T47D (cell line): ENCODE results near the gene BNC2.

ENCODE experiments used
- DNase-seq, 2 experiments: peaks; one replicate each; pipeline versions ENCODE4 v3.0.0 to v3.0.0-alpha.2; 2011 to 2012; ENCODE audit warnings: low read depth in 1 of 2, low spot score in 1 of 2
- JUND ChIP-seq: IDR thresholded peaks from 2 replicates; pipeline ENCODE4 v1.6.1; 2012; ENCODE audit warnings: low read depth
- in situ Hi-C: cut with HindIII; loops from 2 replicates; pipeline ENCODE4 v1.10.0; 2016; ENCODE audit warnings: low sequenced_read_pairs, low pct_unique_long_range_greater_than_20kb

BNC2 gene

GRCh38 chr9:16585591-16585990 is 284.9 kb downstream of the BNC2 start:
- no peak for DNase-seq
- in situ Hi-C loops, result no loop called here
- TF ChIP-seq JUND, result no peak

- in situ Hi-C loops, result no loop called here
- no peak for DNase-seq
- TF ChIP-seq JUND, result no peak
Observed at GRCh38 chr9:16579872-16580432, 290.5 kb downstream of the BNC2 start.

- in situ Hi-C loops, result no loop called here
- no peak for TF ChIP-seq JUND
- DNase-seq, result no peak
Observed at GRCh38 chr9:16575986-16576245, 294.6 kb downstream of the BNC2 start.

GRCh38 chr9:16575142-16575985 is 295.1 kb downstream of the BNC2 start:
- DNase-seq, result peak in 1 of 2 experiments; percentile 2
- no peak for TF ChIP-seq JUND
- in situ Hi-C loops, result no loop called here

- in situ Hi-C loops, result no loop called here
- TF ChIP-seq JUND, result no peak
- DNase-seq, result no peak
Observed at GRCh38 chr9:16572005-16572734, 298.3 kb downstream of the BNC2 start.

GRCh38 chr9:16571127-16571802 is 299.2 kb downstream of the BNC2 start:
- DNase-seq, result no peak
- no peak for TF ChIP-seq JUND
- in situ Hi-C loops, result no loop called here

- in situ Hi-C loops, result no loop called here
- DNase-seq, result no peak
- TF ChIP-seq JUND, result no peak
Observed at GRCh38 chr9:16563446-16563845, 307.0 kb downstream of the BNC2 start.

- TF ChIP-seq JUND, result no peak
- in situ Hi-C loops, result no loop called here
- no peak for DNase-seq
Observed at GRCh38 chr9:16561121-16561520, 309.3 kb downstream of the BNC2 start.

GRCh38 chr9:16559418-16560188 is 310.9 kb downstream of the BNC2 start:
- in situ Hi-C loops, result no loop called here
- TF ChIP-seq JUND, result no peak
- DNase-seq, result no peak

GRCh38 chr9:16555802-16556201 is 314.7 kb downstream of the BNC2 start:
- no peak for TF ChIP-seq JUND
- no peak for DNase-seq
- in situ Hi-C loops, result no loop called here

- TF ChIP-seq JUND, result no peak
- in situ Hi-C loops, result no loop called here
- DNase-seq, result no peak
Observed at GRCh38 chr9:16553869-16554540, 316.5 kb downstream of the BNC2 start.

- in situ Hi-C loops, result no loop called here
- no peak for DNase-seq
- TF ChIP-seq JUND, result no peak
Observed at GRCh38 chr9:16552252-16552651, 318.2 kb downstream of the BNC2 start.
